Measurements from ENCODE around the gene ACE. TPM values are rescaled to one million over a fixed set of nuclear protein-coding genes. Genes with fewer than 3 reads are reported as not detected.

The ACE gene
- total RNA-seq, 1 donor from 2014 or later, result 1.0 TPM

GRCh38 chr17:63505341-63505740 lies 28.5 kb downstream of the ACE start:
- Histone ChIP-seq H3K27me3 (ENCODE audit: insufficient read depth, low read length) (peaks cover 38% of the 10 kb centered on the region), H2AFZ (ENCODE audit: low read depth, low read length) (no peak overlapping the region), H3K4me2 (ENCODE audit: low read length) (no peak overlapping the region), H3K79me2 (ENCODE audit: insufficient read depth, low read length) (no peaks in the 10 kb centered on the region), H3K27ac (ENCODE audit: low read depth, low read length) (no peak overlapping the region), H3K9ac (ENCODE audit: low read length) (no peak overlapping the region), H3K9me3 (ENCODE audit: insufficient read depth, low read depth, low read length) (peaks cover 7% of the 10 kb centered on the region), H3K4me3 (ENCODE audit: insufficient read depth, low read depth, low read length) (no peak overlapping the region), H3K36me3 (ENCODE audit: insufficient read depth, low read length) (no peaks in the 10 kb centered on the region), H3K4me1 (ENCODE audit: insufficient read depth, low read length) (no peaks in the 10 kb centered on the region), H4K20me1 (ENCODE audit: insufficient read depth, low read length) (no peaks in the 10 kb centered on the region)
- H3K27ac Mint-ChIP-seq (ENCODE audit: unreplicated experiment), result no peak overlapping the region
- no peak for DNase-seq (ENCODE audit: low read depth)
- H3K4me3 Mint-ChIP-seq (ENCODE audit: unreplicated experiment), result no peak overlapping the region
- no peak for TF ChIP-seq EZH2 (IDR thresholded peaks at IDR 0.05; ENCODE audit: insufficient read depth, low read length)
- no peak for TF ChIP-seq CTCF (IDR thresholded peaks at IDR 0.05; ENCODE audit: insufficient read depth, low read depth, low read length)
- H3K36me3 Mint-ChIP-seq (ENCODE audit: low read depth, unreplicated experiment), result peaks cover 2% of the 10 kb centered on the region
- no peak for FAIRE-seq
- H3K9me3 Mint-ChIP-seq (ENCODE audit: unreplicated experiment), result peaks cover 11% of the 10 kb centered on the region
- H3K4me1 Mint-ChIP-seq (ENCODE audit: low read depth, unreplicated experiment), result no peaks in the 10 kb centered on the region
- peaks cover 65% of the 10 kb centered on the region for H3K27me3 Mint-ChIP-seq (ENCODE audit: low read depth, unreplicated experiment)

DNA sequence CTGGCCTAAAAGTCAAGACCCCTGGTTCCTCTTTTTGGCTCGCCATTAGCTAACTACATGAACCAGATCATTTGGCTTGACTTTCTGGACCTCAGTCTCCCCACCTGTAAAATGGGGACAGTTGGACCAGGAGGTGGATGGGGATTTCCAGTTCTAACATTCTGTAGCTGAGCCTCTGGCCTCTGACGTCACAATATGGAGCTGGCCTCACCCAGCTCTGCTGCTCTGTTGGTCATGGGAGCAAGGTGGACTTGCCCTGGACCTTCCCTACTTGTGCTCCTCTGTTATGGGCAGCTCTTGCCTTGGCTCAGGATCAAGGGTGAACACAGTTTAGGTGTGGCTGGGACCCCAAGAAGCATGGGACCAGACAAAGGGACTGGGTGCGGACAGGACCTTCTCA lies 29.8 kb downstream of the ACE start:
- H4K20me1 ChIP-seq (ENCODE audit: insufficient read depth, low read length), result no peaks in the 10 kb centered on the region
- H3K36me3 Mint-ChIP-seq (ENCODE audit: low read depth, unreplicated experiment), result peaks cover 2% of the 10 kb centered on the region
- peaks cover 61% of the 10 kb centered on the region for H3K27me3 Mint-ChIP-seq (ENCODE audit: low read depth, unreplicated experiment)
- FAIRE-seq, result no peak
- no peaks in the 10 kb centered on the region for H3K4me1 Mint-ChIP-seq (ENCODE audit: low read depth, unreplicated experiment)
- no peak for DNase-seq (ENCODE audit: low read depth)
- no peak overlapping the region for H3K4me3 ChIP-seq (ENCODE audit: insufficient read depth, low read depth, low read length)
- no peaks in the 10 kb centered on the region for H3K4me1 ChIP-seq (ENCODE audit: insufficient read depth, low read length)
- no peak overlapping the region for H2AFZ ChIP-seq (ENCODE audit: low read depth, low read length)
- no peaks in the 10 kb centered on the region for H3K36me3 ChIP-seq (ENCODE audit: insufficient read depth, low read length)
- no peak overlapping the region for H3K9ac ChIP-seq (ENCODE audit: low read length)
- TF ChIP-seq CTCF (IDR thresholded peaks at IDR 0.05; ENCODE audit: insufficient read depth, low read depth, low read length), result no peak
- TF ChIP-seq EZH2 (IDR thresholded peaks at IDR 0.05; ENCODE audit: insufficient read depth, low read length), result no peak
- peaks cover 11% of the 10 kb centered on the region for H3K9me3 Mint-ChIP-seq (ENCODE audit: unreplicated experiment)
- H3K4me2 ChIP-seq (ENCODE audit: low read length), result no peak overlapping the region
- H3K4me3 Mint-ChIP-seq (ENCODE audit: unreplicated experiment), result no peak overlapping the region
- no peak overlapping the region for H3K27ac Mint-ChIP-seq (ENCODE audit: unreplicated experiment)
- H3K27ac ChIP-seq (ENCODE audit: low read depth, low read length), result no peak overlapping the region
- H3K27me3 ChIP-seq (ENCODE audit: insufficient read depth, low read length), result peaks cover 31% of the 10 kb centered on the region
- H3K9me3 ChIP-seq (ENCODE audit: insufficient read depth, low read depth, low read length), result peaks cover 7% of the 10 kb centered on the region
- H3K79me2 ChIP-seq (ENCODE audit: insufficient read depth, low read length), result no peaks in the 10 kb centered on the region

- Mint-ChIP-seq H3K9me3 (ENCODE audit: unreplicated experiment) (peaks cover 7% of the 10 kb centered on the region), H3K4me1 (ENCODE audit: low read depth, unreplicated experiment) (no peaks in the 10 kb centered on the region), H3K27ac (ENCODE audit: unreplicated experiment) (no peak overlapping the region), H3K27me3 (ENCODE audit: low read depth, unreplicated experiment) (peaks cover 55% of the 10 kb centered on the region), H3K4me3 (ENCODE audit: unreplicated experiment) (no peak overlapping the region), H3K36me3 (ENCODE audit: low read depth, unreplicated experiment) (peaks cover 3% of the 10 kb centered on the region)
- no peak overlapping the region for H3K9ac ChIP-seq (ENCODE audit: low read length)
- no peak overlapping the region for H3K4me2 ChIP-seq (ENCODE audit: low read length)
- no peak for DNase-seq (ENCODE audit: low read depth)
- H3K4me3 ChIP-seq (ENCODE audit: insufficient read depth, low read depth, low read length), result no peak overlapping the region
- H3K9me3 ChIP-seq (ENCODE audit: insufficient read depth, low read depth, low read length), result no peaks in the 10 kb centered on the region
- no peak for FAIRE-seq
- H3K27me3 ChIP-seq (ENCODE audit: insufficient read depth, low read length), result peaks cover 9% of the 10 kb centered on the region
- TF ChIP-seq EZH2 (IDR thresholded peaks at IDR 0.05; ENCODE audit: insufficient read depth, low read length) (no peak), CTCF (IDR thresholded peaks at IDR 0.05; ENCODE audit: insufficient read depth, low read depth, low read length) (no peak)
- no peaks in the 10 kb centered on the region for H3K36me3 ChIP-seq (ENCODE audit: insufficient read depth, low read length)
- H2AFZ ChIP-seq (ENCODE audit: low read depth, low read length), result no peak overlapping the region
- no peaks in the 10 kb centered on the region for H4K20me1 ChIP-seq (ENCODE audit: insufficient read depth, low read length)
- no peak overlapping the region for H3K27ac ChIP-seq (ENCODE audit: low read depth, low read length)
- H3K79me2 ChIP-seq (ENCODE audit: insufficient read depth, low read length), result no peaks in the 10 kb centered on the region
- no peaks in the 10 kb centered on the region for H3K4me1 ChIP-seq (ENCODE audit: insufficient read depth, low read length)
These were observed 34.5 kb downstream of the ACE start for GRCh38 chr17:63511331-63511730.

All from astrocyte (in vitro differentiated cells and primary cell).